Measurements from ENCODE around the gene PSMB2.
"Not testable (repeated sequence)": the region's sequence is repeated elsewhere in the genome, so short reads cannot be mapped to it uniquely, and the experiment has no call there.

The PSMB2 gene

DNA sequence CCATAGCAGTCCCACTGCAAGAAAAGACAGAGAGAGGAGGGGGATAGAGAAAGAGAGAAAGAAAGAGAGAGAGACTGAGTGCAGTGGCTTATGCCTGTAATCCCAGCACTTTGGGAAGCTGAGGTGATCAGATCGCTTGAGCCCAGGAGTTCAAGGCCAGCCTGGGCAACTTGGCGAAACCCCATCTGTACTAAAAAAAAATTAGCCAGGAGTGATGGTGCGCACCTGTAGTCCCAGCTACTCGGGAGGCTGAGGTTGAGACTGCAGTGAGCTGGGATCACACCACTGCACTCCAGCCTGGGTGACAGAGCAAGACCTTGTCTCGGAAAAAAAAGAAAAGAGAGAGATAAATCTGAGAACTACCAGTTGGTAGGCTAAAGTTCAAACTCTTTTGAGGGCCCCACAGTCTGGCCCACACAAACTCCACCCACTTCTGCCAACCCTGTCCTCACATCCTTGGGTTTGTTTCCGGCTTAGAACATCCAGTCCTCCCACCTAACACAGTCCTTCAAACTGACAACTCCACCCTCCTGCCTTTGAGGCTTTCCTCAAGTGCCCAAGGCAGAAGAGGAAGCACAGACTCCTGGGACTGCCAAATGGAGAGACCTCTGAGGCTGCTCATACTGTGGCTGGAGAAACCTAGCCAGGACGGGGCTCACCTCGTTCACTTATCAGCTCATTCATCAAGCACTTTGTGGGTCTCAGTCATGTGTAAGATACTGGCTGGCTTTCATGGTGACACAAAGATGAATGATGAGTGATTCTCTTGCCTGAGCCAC, 48.1 kb downstream of the PSMB2 start:
- DNase-seq (ENCODE audit: low spot score) = no peak

DNA sequence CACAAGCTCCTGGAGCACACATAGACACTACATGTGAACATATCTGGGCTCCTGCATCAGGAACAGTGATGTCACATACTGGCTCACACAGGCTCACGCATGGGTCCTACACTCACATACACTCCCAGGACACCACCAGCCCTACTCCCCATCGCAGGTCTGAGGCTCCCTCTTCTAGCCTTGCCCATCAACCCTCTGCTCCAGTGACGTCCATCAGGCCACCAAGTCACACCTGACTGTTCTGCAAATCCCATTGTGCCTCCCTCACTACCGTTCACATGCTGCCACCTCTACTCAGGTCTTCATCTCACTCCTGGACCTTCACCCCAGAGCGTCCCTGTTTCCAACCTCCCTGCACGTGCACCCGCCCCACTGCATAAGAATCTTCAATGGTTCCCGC, 50.1 kb downstream of the PSMB2 start:
- DNase-seq (ENCODE audit: low spot score) = no peak

DNA sequence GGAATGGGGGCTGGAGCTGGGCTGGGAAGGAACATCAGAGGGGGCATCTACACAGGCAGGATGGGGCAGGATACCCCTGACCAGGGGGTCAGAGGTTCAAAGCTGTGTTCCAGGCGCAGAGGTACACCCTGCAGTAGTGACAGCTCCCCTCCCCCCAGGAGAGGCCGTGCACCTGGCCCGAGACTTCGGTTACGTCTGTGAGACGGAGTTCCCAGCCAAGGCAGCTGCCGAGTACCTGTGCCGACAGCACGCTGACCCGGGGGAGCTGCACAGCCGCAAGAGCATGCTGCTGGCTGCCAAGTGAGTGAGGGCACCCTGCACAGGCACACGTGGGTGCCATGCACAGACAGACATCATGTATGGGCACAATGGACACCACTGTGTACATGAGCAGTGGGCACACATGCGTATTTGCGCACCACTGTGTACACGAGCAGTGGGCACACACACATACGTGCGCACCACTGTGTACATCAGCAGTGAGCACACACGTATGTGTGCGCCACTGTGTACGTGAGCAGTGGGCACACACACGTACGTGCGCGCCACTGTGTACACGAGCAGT, 50.8 kb downstream of the PSMB2 start:
- no peak for DNase-seq (ENCODE audit: low spot score)

DNA sequence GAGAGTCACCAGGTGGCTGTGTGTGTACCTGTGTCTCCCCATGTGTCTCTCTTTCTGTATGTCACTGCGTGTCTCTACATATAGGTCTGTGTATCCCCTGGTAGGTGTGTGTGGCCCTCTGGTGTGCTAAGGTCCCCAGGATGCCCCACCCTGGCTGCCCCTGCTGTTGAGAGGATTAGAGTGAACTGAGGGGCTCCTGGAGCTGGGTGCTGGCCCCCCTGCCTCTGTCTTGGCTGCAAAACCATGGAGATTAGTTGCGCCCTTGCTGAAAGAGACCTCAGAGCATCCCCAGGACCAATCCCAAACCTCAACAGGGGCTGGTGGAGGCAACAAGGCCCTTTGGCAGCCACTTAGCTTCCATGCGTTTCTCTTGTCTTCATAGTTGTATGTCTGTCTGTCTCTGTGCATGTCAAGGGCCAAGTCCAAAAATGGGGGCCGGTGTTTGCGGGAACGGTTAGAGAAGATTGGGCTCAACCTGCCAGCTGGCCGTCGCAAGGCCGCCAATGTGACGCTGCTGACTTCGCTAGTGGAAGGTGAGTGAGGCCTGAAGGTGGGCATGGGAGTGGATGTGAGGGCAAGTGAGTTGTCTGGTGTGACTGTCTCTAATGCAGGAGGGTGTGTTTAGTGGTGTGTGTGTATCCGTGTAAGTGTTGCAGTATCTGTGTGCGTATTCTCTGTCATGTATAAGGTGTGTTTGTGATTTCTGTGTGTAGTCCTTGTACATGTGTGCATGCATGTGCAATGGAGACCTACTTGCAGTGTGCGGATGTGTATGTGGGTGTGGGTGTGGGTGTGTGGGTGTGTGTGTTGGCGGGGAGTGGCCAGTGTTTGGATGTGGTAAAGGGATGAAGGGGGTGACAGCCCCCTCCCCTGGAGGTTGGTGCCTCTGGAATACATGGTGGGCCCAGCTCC, 51.6 kb downstream of the PSMB2 start:
- no peak for DNase-seq (ENCODE audit: low spot score)

DNA sequence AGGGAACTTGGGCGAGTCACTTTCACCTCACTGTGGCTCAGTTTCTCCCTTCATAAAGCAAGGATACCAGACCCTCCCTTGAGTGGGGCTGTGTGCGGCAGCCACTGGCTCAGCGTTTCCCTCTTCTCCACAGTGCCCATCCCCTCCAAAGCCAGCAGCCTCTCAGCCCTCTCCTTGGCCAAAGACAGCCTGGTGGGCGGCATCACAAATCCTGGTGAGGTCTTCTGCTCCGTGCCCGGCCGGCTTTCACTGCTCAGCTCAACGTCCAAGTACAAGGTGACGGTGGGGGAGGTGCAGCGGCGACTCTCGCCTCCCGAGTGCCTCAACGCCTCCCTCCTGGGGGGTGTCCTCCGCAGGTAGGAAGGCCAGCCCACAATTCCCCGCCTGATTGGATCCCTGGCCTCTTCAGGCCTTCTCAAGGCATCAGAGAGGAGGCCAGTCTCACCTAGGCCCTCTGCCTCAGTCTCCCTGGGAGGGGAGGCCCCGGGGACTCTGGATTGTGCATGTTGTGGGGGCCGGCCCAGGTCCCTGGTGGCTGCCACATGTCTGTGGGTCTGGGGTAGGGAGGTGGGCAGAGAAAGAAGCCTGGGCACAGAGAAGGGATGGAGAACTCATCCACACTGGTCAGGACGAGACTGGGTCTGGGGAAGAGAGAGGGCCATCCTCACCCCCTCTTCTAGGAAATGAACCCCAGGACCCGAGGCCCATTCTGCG, 53.0 kb downstream of the PSMB2 start:
- no peak for DNase-seq (ENCODE audit: low spot score)

DNA sequence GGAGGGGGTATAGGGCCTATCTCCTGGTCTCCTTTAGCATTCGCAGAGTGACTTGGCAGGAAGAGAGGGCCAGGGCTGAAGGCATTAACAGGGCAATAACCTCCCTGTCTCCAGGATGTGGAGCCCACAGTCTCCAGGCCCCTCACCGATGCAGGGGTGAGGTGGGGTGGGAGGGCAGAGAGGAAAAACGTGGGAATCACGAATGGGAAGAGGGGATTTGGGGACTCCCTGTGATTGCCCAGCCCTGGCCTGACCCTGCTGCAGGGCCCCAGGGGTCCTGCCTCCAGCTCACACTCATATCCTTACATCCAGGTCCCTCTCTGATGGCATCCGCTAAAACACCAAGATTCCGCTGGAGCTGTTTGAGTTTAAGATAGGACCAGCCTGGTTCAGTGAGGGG, 53.6 kb downstream of the PSMB2 start:
- DNase-seq (ENCODE audit: low spot score) = no peak

DNA sequence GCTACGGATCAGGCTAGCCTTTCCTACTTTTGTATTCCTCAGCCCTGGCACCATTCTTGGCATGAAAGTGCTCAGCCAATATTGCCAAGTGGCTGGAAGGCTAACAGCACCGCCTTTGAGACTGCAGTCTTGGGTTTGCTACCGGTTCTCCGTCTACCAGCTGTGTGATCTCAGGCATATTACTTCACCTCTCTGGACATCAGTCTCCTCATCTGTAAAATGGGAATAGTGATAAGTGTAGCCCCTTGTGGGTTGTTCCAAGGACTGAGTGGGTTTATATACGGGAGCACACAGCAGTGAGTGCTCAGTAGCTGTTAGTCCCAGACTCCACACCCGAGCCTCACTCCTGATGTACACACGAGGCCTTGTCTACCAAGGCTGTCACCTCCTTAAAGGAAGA, 54.5 kb downstream of the PSMB2 start:
- no peak for DNase-seq (ENCODE audit: low spot score)

DNA sequence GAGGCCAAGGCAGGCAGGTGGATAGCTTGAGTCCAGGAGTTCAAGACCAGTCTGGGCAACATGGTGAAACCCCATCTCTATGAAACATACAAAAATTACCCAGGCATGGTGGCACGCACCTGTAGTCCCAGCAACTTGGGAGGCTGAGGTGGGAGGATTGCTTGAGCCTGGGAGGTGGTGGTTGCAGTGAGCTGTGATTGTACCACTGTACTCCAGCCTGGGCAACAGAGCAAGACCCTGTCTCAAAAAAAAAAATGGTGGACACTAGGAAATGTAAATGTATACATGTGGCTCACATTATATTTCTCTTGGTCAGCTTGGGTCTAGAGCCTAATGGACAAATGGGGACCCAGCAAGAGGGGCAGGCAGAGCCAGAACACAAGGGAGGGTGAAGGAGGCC, 55.5 kb downstream of the PSMB2 start:
- DNase-seq (ENCODE audit: low spot score) = not testable (repeated sequence)

DNA sequence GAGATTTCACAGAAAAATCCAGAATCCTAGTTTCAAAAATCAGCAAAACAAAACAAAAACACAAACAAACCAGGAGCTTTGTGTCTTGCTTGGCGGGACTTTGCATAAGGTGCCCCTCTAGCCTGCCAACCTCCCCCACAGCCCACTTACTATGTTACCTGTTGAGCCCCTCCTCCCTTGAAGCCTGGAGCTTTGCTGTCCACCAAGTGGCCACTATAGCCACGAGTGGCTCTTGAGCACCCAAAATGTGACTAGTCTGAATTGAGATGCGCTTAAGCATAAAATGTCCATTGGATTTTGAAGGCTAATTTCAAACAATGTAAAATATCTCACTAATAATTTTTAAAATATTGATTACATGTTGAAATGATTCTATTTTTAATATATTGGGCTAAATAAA, 56.0 kb downstream of the PSMB2 start:
- no peak for DNase-seq (ENCODE audit: low spot score)

DNA sequence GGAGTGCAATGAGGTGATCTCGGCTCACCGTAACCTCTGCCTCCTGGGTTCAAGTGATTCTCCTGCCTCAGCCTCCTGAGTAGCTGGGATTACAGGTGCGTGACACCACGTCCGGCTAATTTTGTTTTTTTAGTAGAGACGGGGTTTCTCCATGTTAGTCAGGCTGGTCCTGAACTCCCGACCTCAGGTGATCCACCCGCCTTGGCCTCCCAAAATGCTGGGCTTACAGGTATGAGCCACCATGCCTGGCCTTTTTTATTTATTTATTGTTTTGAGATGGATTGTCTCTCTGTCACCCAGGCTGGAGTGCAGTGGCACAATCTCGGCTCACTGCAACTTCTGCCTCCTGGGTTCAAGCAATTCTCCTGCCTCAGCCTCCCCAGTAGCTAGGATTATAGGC, 59.7 kb downstream of the PSMB2 start:
- DNase-seq (ENCODE audit: low spot score) = not testable (repeated sequence)

DNA sequence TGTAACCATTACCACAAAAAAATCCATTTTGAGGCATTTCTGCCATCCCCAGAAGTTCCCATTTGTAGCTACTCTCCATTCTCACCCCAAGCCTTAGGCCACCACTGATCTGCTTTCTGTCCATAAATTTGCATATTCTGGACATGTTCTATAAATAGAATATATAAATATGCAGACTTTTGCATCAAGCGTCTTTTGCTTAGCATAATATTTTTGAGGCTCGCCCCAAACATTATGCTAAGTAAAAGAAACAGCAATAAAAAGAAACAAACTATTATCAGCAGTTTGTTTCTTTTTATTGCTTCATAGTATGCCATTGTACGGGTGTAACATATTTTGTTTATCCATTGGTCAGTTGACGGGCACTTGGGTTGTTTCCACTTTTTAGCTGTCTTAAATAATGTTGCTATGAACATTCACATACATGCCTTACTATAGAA, 60.4 kb downstream of the PSMB2 start:
- no peak for DNase-seq (ENCODE audit: low spot score)

DNA sequence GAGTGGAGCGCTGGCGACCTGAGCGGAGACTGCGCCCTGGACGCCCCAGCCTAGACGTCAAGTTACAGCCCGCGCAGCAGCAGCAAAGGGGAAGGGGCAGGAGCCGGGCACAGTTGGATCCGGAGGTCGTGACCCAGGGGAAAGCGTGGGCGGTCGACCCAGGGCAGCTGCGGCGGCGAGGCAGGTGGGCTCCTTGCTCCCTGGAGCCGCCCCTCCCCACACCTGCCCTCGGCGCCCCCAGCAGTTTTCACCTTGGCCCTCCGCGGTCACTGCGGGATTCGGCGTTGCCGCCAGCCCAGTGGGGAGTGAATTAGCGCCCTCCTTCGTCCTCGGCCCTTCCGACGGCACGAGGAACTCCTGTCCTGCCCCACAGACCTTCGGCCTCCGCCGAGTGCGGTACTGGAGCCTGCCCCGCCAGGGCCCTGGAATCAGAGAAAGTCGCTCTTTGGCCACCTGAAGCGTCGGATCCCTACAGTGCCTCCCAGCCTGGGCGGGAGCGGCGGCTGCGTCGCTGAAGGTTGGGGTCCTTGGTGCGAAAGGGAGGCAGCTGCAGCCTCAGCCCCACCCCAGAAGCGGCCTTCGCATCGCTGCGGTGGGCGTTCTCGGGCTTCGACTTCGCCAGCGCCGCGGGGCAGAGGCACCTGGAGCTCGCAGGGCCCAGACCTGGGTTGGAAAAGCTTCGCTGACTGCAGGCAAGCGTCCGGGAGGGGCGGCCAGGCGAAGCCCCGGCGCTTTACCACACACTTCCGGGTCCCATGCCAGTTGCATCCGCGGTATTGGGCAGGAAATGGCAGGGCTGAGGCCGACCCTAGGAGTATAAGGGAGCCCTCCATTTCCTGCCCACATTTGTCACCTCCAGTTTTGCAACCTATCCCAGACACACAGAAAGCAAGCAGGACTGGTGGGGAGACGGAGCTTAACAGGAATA, 64.0 kb downstream of the PSMB2 start:
- peak; percentile 61 for DNase-seq (ENCODE audit: low spot score)

DNA sequence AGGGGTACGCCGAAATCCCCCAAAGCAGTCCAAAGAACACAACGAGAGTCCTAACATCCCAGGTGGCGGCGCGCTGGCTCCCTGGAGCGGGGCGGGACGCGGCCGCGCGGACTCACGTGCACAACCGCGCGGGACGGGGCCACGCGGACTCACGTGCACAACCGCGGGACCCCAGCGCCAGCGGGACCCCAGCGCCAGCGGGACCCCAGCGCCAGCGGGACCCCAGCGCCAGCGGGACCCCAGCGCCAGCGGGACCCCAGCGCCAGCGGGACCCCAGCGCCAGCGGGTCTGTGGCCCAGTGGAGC, 64.6 kb downstream of the PSMB2 start:
- DNase-seq (ENCODE audit: low spot score) = not testable (repeated sequence)

DNA sequence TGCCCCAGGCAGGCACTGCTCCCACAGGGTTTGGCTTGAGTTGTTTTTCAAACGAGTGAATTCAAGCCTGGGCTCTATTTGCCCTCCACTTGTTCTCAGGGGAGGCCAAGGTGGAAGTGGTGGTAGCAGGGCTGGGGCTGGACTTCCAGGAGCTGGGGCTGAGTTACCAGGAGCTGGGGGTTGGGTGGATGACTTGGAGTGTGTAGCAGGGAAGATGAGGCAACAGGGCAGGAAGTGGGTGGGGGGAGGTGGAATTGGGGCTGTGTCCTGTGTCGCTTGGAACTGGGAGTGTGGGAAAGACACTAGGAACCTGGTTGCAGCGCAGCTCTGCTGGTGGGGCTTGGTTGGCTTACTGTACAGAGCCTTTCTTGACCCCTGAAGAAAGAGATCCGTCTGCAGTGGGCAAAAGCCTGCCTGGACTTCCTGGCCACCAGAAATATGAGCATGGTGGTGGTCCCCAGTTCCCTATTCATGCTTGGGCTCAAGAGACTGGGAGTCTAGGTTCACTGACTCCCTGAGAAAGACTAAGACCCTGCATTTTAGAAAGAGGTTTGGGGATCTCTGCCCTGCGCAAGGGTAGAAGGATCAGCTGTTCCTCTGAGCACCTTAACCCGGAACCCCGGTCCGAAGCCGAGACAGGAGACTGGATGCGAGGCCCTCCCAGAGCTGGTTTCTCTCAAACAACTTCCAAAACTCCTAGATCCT, 65.1 kb downstream of the PSMB2 start:
- no peak for DNase-seq (ENCODE audit: low spot score)

DNA sequence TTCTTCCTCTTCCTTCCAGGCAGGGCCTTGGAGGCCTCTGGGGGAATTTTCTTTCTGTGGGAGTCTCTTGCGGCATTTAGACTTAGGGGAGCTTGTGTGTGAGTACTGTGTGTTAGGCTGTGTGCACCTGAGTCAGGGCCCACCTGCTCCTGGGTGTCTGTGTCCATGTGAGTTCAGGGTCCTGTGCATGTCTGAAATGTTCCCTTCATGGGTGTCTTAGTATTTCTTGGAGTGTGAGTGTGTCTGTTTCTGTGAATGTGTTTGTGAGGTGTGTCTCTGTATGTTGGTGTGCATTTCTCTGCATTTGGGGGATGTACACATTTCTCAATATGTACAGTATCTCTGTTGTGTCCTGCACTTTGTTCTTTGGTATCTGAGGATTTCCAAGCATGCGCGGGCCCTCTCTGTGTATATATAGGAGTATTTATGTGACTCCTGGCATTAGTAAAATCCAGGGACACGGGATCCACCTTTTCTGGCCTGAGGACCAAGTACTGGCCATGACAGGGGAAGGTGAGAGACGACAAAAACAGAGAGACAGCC, 65.8 kb downstream of the PSMB2 start:
- DNase-seq (ENCODE audit: low spot score) = no peak

DNA sequence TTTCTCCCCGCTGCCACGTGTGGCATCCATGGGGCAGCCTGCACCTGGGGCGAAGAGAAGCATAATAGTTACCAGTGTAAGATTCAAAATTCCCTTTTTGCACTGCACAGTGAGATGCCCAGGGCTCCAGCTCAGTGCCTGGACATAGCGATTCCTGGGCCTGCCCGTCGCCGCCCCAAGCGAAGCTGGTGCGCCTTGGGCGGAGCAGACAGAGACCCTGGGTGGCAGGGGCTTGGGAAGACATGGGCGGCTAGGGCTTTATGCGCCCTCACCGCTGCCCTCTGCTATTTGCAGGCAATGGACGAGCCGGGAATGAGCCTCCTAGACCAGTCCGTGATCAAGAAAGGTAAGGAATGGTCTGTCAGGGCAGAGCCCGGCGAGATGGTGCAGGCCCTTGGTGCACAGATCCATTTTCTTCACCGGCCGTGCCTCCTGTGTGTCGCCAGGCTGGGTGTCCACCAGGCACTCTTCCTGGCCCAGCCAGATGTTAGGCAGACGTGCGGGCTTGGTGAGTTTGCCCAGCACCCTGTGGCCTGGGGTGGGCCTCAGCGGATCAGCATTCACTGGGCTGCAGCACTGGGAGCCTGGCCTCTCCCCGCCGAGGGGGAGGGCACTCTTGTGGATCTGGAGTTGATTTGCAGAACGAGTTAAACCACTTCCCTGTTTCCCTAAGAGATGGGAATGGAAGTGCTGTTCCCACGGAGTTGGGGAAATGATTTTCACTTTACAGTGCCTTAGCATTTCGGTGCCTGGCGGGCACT, 66.5 kb downstream of the PSMB2 start:
- DNase-seq (ENCODE audit: low spot score) = no peak

DNA sequence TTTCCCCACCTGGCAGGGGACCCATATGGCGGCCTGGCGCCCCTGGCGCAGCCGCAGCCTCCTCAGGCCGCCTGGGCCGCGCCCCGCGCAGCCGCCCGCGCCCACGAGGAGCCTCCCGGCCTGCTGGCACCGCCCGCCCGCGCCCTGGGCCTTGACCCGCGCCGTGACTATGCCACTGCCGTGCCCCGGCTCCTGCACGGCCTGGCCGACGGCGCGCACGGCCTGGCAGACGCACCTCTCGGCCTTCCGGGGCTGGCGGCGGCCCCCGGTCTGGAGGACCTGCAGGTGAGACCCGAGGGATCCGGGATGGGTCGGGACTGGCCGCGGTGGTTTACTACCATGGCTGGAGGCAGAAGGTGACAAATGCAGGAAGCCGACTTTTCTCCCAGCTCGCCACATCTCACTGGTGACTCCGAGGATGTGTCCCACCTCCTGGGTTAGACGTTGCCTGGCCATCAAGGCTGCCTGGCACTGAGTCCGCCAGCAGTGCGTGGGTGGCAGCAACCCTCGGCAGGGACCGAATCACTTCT, 67.1 kb downstream of the PSMB2 start:
- no peak for DNase-seq (ENCODE audit: low spot score)

DNA sequence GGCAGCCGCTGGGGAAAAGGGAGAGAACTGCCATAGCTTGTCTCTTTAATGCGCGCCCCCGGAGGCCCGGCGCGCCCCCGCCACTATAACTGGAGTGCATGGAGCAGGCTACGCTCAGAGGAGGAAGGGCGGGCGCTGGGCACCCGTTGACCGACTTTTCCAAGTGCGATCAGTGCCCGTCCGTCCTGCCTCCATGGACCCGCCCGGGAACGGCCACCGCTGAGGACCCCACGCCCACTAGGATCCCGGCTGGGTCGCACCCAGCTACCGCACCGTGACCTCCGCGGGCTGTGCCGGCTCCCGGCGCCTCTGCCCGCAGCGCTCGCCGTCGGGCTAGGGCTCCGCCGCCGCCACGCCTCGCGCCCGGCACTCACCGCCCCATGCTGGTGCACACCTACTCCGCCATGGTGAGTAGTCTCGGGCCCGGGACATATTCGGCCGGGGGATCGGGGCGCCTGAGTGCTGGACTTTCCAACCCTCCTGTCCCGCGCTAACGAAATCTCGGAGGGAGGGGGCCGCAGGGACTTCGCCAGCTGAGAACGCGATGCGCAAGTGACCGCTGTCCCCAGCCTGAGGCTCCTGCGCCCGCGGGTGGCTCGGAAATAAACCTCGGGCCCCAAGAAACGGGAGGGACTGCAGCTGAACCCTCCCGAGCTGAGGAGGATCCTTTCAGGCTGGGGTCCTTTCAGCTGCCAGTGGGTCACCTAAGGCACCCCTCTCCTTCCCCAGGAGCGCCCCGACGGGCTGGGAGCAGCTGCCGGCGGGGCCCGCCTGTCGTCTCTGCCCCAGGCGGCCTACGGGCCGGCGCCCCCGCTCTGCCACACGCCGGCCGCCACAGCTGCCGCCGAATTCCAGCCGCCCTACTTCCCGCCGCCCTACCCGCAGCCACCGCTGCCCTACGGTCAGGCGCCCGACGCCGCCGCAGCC, 67.9 kb downstream of the PSMB2 start, which contains the start of gene TFAP2E:
Gene TFAP2E, plus strand, starts transcription at position 117 of the 927 bp plus-strand sequence. Its CDS starts 264 bp downstream, at position 381.
- no peak for DNase-seq (ENCODE audit: low spot score)

Data from CD4-positive, alpha-beta T cell treated with Interleukin-15 for 4 hours (primary cell).